IMR-90 (cell line): ENCODE data around the gene ACVR1B. TPM values are rescaled to one million over a fixed set of nuclear protein-coding genes. Genes with fewer than 3 reads are reported as not detected.

Source experiments
- ATAC-seq: fragments of 200-7000 bp; cut with Tn5 transposase; 2 replicates; pipeline ENCODE4 v1.9.1; 2020; ENCODE audit warnings: low read depth, mild to moderate bottlenecking, moderate library complexity
- BruUV-seq: library from RNA; stranded (reverse); fragments of 400-500 nt; replicated peaks from 2 replicates; lab custom pipeline; 2021; lab: Mats Ljungman, UMichigan
- CTCF ChIA-PET: fragments of 300-600 bp; formaldehyde crosslinking; extraction: SDS; loops from one replicate; lab custom pipeline; 2021; ENCODE audit warnings: antibody characterized with exemption; lab: Yijun Ruan, JAX
- POLR2A ChIA-PET: fragments of 300-600 bp; sonication (Branson Sonifier 250); formaldehyde crosslinking; loops from one replicate; lab custom pipeline; 2022; ENCODE audit warnings: antibody characterized with exemption; ENCODE audit not compliant: unreplicated experiment; lab: Charles Lee
- DNase-seq: peaks from one replicate; pipeline ENCODE4 v3.0.0; 2013
- H2AFZ ChIP-seq: replicated peaks from 2 replicates; pipeline ENCODE3; 2013; ENCODE audit warnings: low read length, mild to moderate bottlenecking; ENCODE audit not compliant: poor library complexity
- H2AK5ac ChIP-seq: 2 replicates; pipeline ENCODE4 v1.6.1; 2013; ENCODE audit warnings: low read depth, low read length, inconsistent platforms
- H2AK9ac ChIP-seq: replicated peaks from 2 replicates; pipeline ENCODE3; 2013; ENCODE audit warnings: mild to moderate bottlenecking, low read depth, low read length, moderate library complexity; ENCODE audit not compliant: poor library complexity
- H2BK120ac ChIP-seq: 2 replicates; pipeline ENCODE4 v1.6.1; 2013; ENCODE audit warnings: low read depth, low read length, inconsistent platforms
- H2BK15ac ChIP-seq: 3 replicates; pipeline ENCODE4 v1.6.1; 2013; ENCODE audit warnings: low read depth, low read length, inconsistent platforms
- H2BK20ac ChIP-seq: 2 replicates; pipeline ENCODE4 v1.6.1; 2013; ENCODE audit warnings: low read depth, mild to moderate bottlenecking, inconsistent platforms, low read length, moderate library complexity
- H2BK5ac ChIP-seq: 2 replicates; pipeline ENCODE4 v1.6.1; 2013; ENCODE audit warnings: mild to moderate bottlenecking, low read depth, low read length, inconsistent platforms; ENCODE audit not compliant: poor library complexity, severe bottlenecking
- H3K14ac ChIP-seq: replicated peaks from 2 replicates; pipeline ENCODE4 v1.6.1; 2013; ENCODE audit warnings: low read depth, low read length, inconsistent platforms
- H3K18ac ChIP-seq: 2 replicates; pipeline ENCODE4 v1.6.1; 2013; ENCODE audit warnings: low read depth, low read length, control low read depth
- H3K23ac ChIP-seq: 2 replicates; pipeline ENCODE4 v1.6.1; 2013; ENCODE audit warnings: low read depth, low read length, inconsistent platforms
- H3K27ac ChIP-seq: 2 replicates; pipeline ENCODE4 v1.5.1; 2013; ENCODE audit warnings: mild to moderate bottlenecking, control low read depth, low read length; ENCODE audit not compliant: insufficient read depth
- H3K27me3 ChIP-seq: 2 replicates; pipeline ENCODE4 v1.6.1; 2013; ENCODE audit warnings: low read length; ENCODE audit not compliant: control insufficient read depth, insufficient read depth
- H3K36me3 ChIP-seq: 2 replicates; pipeline ENCODE4 v1.6.1; 2013; ENCODE audit warnings: low read length, mixed read lengths; ENCODE audit not compliant: control insufficient read depth, insufficient read depth
- H3K4ac ChIP-seq: 2 replicates; pipeline ENCODE4 v1.6.1; 2013; ENCODE audit warnings: low read depth, low read length, inconsistent platforms
- H3K4me1 ChIP-seq: 2 replicates; pipeline ENCODE4 v1.6.1; 2013; ENCODE audit warnings: low read length, mixed read lengths; ENCODE audit not compliant: control insufficient read depth, insufficient read depth
- H3K4me2 ChIP-seq: 2 replicates; pipeline ENCODE4 v1.6.1; 2013; ENCODE audit warnings: low read depth, mild to moderate bottlenecking, control low read depth, low read length, moderate library complexity
- H3K4me3 ChIP-seq: 2 replicates; pipeline ENCODE4 v1.5.1; 2013; ENCODE audit warnings: low read depth, mild to moderate bottlenecking, control low read depth, low read length, moderate library complexity; ENCODE audit not compliant: insufficient read depth
- H3K56ac ChIP-seq: 2 replicates; pipeline ENCODE4 v1.6.1; 2013; ENCODE audit warnings: low read length, inconsistent platforms; ENCODE audit not compliant: insufficient read depth; ENCODE audit errors: extremely low read depth
- H3K79me1 ChIP-seq, 2 experiments: 2 replicates each; pipeline ENCODE4 v1.6.1; 2013; ENCODE audit warnings: low read length in 2 of 2, inconsistent platforms in 1 of 2, low read depth in 1 of 2
- H3K9ac ChIP-seq: 2 replicates; pipeline ENCODE4 v1.6.1; 2013; ENCODE audit warnings: low read depth, low read length, control low read depth
- H3K9me1 ChIP-seq: 2 replicates; pipeline ENCODE4 v1.6.1; 2013; ENCODE audit warnings: low read length, inconsistent platforms; ENCODE audit not compliant: insufficient read depth
- H3K9me3 ChIP-seq: 2 replicates; pipeline ENCODE4 v1.6.1; 2013; ENCODE audit warnings: low read length; ENCODE audit not compliant: control insufficient read depth, insufficient read depth
- H4K20me1 ChIP-seq: 2 replicates; pipeline ENCODE4 v1.6.1; 2013; ENCODE audit warnings: low read length, inconsistent platforms; ENCODE audit not compliant: insufficient read depth
- H4K5ac ChIP-seq: 2 replicates; pipeline ENCODE4 v1.6.1; 2013; ENCODE audit warnings: mild to moderate bottlenecking, low read depth, low read length, control low read depth
- H4K8ac ChIP-seq, 2 experiments: 2 replicates each; pipeline ENCODE4 v1.6.1; 2013; ENCODE audit warnings: low read depth in 2 of 2, low read length in 2 of 2, control low read depth in 1 of 2, inconsistent platforms in 1 of 2
- H4K91ac ChIP-seq: 2 replicates; pipeline ENCODE4 v1.6.1; 2013; ENCODE audit warnings: low read depth, low read length, inconsistent platforms; ENCODE audit not compliant: insufficient read depth
- ELK1 ChIP-seq: fragments of 150-350 bp; IDR thresholded peaks from 2 replicates; pipeline ENCODE4 v1.6.1; 2016; ENCODE audit warnings: low read depth, mild to moderate bottlenecking, low read length, moderate library complexity, borderline replicate concordance
- MAFK ChIP-seq: IDR thresholded peaks from 2 replicates; pipeline ENCODE4 v1.6.1; 2012; ENCODE audit warnings: low read depth, low read length, improper control_type of control experiment
- NFE2L2 ChIP-seq: fragments of 150-350 bp; IDR thresholded peaks from 2 replicates; pipeline ENCODE4 v1.6.1; 2016; ENCODE audit warnings: low read depth, mild to moderate bottlenecking, low read length
- RFX5 ChIP-seq: IDR thresholded peaks from 2 replicates; pipeline ENCODE4 v1.8.0; 2012; ENCODE audit warnings: low read depth, mild to moderate bottlenecking, low read length, moderate library complexity
- SMC3 ChIP-seq: fragments of 150-350 bp; IDR thresholded peaks from 2 replicates; pipeline ENCODE4 v1.6.1; 2016; ENCODE audit warnings: low read depth, mild to moderate bottlenecking, antibody characterized with exemption, low read length, moderate library complexity
- WGBS, 2 experiments: methylation state at CpG; one replicate each; pipeline versions ENCODE4 v1.1.5 to v1.1.7; 2013; ENCODE audit warnings: missing lambda C conversion rate in 2 of 2; ENCODE audit not compliant: insufficient read length in 1 of 2; ENCODE audit errors: extremely low coverage in 2 of 2; 5-methylcytosine and 5-hydroxymethylcytosine counted together
- dilution Hi-C: fragments of 300-500 bp; cut with HindIII; formaldehyde crosslinking; loops from one replicate; pipeline ENCODE4 v1.14.3; 2018; ENCODE audit warnings: low sequenced_read_pairs; ENCODE audit not compliant: unreplicated experiment
- in situ Hi-C: fragments of 300-500 bp; cut with MboI; formaldehyde crosslinking; loops from 3 replicates; pipeline ENCODE4 v1.14.3; 2019; ENCODE audit warnings: low sequenced_read_pairs, inconsistent platforms, mixed read lengths
- intact Hi-C: fragments of 100-400 bp; cut with micrococcal nuclease; formaldehyde crosslinking; loops from 2 replicates; pipeline ENCODE4 v1.10.0; 2022
- polyA plus RNA-seq, 3 experiments: library from polyadenylated mRNA; depleted of rRNA; stranded (reverse); fragments of >200 nt; gene quantifications; 2 replicates each; pipeline ENCODE4 v1.2.3, GENCODE V29; 2012; ENCODE audit warnings: low replicate concordance in 1 of 3
- total RNA-seq: library from RNA; depleted of rRNA; stranded (reverse); fragments of >200 nt; gene quantifications from 2 replicates; pipeline ENCODE4 v1.2.3, GENCODE V29; 2012

The ACVR1B gene
- total and polyA plus RNA-seq, 2 of the 4 experiments (the other 2 are of a cell fraction) = 5.7 to 13.6 TPM

- Histone ChIP-seq H2AK9ac (no peak overlapping the region), H3K4me1 (peaks cover 31% of the 10 kb centered on the region), H3K36me3 (peaks cover 8% of the 10 kb centered on the region; the same call in 1 of the 2 replicates), H2BK20ac (no peak overlapping the region), H3K4me2 (no peak overlapping the region), H2BK5ac (no peak overlapping the region), H3K4ac (no peak overlapping the region), H2AK5ac (no peak overlapping the region), H3K18ac (no peak overlapping the region), H3K79me1 (peaks cover 0 to 20% of the 10 kb centered on the region in 2 experiments; a peak in 2 of 4 replicates), H2BK120ac (no peak overlapping the region), H3K9me3 (no peaks in the 10 kb centered on the region), H2AFZ (no peak overlapping the region), H3K9ac (no peak overlapping the region), H4K20me1 (no peaks in the 10 kb centered on the region), H3K9me1 (peaks cover 31% of the 10 kb centered on the region), H3K4me3 (no peak overlapping the region), H4K8ac (no peak overlapping the region), H3K27me3 (no peaks in the 10 kb centered on the region), H4K5ac (no peak overlapping the region), H3K23ac (no peak overlapping the region), H3K56ac (no peak overlapping the region), H3K14ac (no peak overlapping the region), H3K27ac (no peak overlapping the region), H2BK15ac (no peak overlapping the region), H4K91ac (no peak overlapping the region)
- dilution Hi-C loops (no loop called here), intact Hi-C loops (no loop called here), in situ Hi-C loops (no loop called here)
- BruUV-seq = no TSS peak
- no peak for TF ChIP-seq RFX5
- TF ChIP-seq NFE2L2 = no peak
- no peak for TF ChIP-seq SMC3
- no peak for TF ChIP-seq ELK1
- TF ChIP-seq MAFK = no peak
- WGBS, 2 experiments = no CpG with 5 or more reads among the region's 11 CpGs
- ChIA-PET POLR2A (no interaction called here), CTCF (no interaction called here)
- DNase-seq (no peak), ATAC-seq (no peak)
These were observed 35.5 kb upstream of the ACVR1B start for GRCh38 chr12:51915951-51916350.
